Ascending aorta (tissue), 2 donors: ENCODE data around the gene EMC8. TPM values are rescaled to one million over a fixed set of nuclear protein-coding genes. Genes with fewer than 3 reads are reported as not detected.

Experiments
- DNase-seq, 2 donors: peaks; one replicate each; pipeline ENCODE4 v3.0.0-alpha.2; 2019; ENCODE audit warnings: low spot score in 2 of 2
- H3K27ac ChIP-seq, 2 donors: fragments of 200-600 bp; sonication (generic); one replicate each; pipeline ENCODE4 v1.5.1; 2016 to 2017; ENCODE audit warnings: mild to moderate bottlenecking in 1 of 2
- H3K27me3 ChIP-seq: fragments of 200-600 bp; sonication (generic); one replicate; pipeline ENCODE4 v1.5.1; 2017
- H3K36me3 ChIP-seq, 2 donors: fragments of 200-600 bp; sonication (generic); one replicate each; pipeline ENCODE4 v1.5.1; 2016
- H3K4me1 ChIP-seq, 2 donors: fragments of 200-600 bp; sonication (generic); one replicate each; pipeline ENCODE4 v1.5.1; 2016 to 2017; ENCODE audit warnings: mild to moderate bottlenecking in 1 of 2
- H3K4me3 ChIP-seq, 2 donors: fragments of 200-600 bp; sonication (generic); one replicate each; pipeline ENCODE4 v1.5.1; 2016 to 2017; ENCODE audit warnings: mild to moderate bottlenecking in 1 of 2
- H3K9me3 ChIP-seq, 2 donors: fragments of 200-600 bp; sonication (generic); one replicate each; pipeline ENCODE4 v1.5.1; 2016
- intact Hi-C: fragments of 100-400 bp; cut with DNase I; formaldehyde crosslinking; loops from one replicate; pipeline ENCODE4 v1.15.1; 2023
- total RNA-seq: library from RNA; depleted of rRNA; stranded (reverse); fragments of >200 nt; gene quantifications from one replicate; pipeline ENCODE4 v1.1.0, GENCODE V29; 2016
- TF ChIP-seq, protein P1 (sequence below), 3 experiments: fragments of 200-600 bp in 2 of 3; fragments of 450-650 bp in 1 of 3; sonication (generic) in 2 of 3; IDR thresholded peaks; one replicate each; pipeline ENCODE4 v1.5.1; 2016 to 2019; ENCODE audit warnings: antibody characterized with exemption in 3 of 3, mild to moderate bottlenecking in 1 of 3, moderate library complexity in 1 of 3

The EMC8 gene
- total RNA-seq, 1 donor from 2014 or later: 11.9 TPM

DNA sequence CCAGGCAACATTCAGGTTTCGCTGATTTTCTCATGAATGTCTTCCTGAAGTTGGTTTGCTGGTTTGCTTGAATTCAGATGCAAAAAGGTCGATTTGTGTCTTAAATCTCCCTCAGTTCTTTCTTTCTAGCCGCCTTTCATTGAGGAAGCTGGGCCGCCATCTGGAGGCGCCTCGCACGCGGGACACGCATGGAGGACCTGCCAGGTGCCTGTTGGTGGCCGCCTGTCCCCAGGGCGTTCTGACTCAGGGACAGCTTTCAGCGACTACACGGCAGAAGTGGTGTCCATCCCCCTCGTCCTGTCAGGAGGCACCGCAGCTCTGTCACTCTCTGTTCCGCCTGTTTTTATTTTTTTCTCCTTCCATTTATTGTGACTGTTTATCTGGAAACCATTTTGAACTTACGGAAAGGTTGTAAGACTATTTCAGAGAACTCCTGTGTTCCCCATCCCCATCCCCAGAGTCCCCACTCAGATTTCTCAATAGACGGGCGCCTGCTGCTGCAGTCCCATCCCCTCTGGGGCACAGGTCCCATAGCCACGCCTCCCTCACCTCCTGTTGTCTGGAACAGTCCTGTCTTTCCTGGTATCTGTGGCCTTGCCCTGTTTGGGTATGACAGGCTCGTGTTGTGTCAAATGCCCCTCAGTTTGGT, 33.4 kb upstream of the EMC8 start:
- no peaks in the 10 kb centered on the region for H3K4me1 ChIP-seq
- no peaks in the 10 kb centered on the region for H3K9me3 ChIP-seq
- intact Hi-C loops: no loop called here
- H3K27me3 ChIP-seq: no peaks in the 10 kb centered on the region
- H3K4me3 ChIP-seq: no peak overlapping the region
- no peak for DNase-seq
- no peaks in the 10 kb centered on the region for H3K36me3 ChIP-seq
- TF ChIP-seq, protein P1, sequence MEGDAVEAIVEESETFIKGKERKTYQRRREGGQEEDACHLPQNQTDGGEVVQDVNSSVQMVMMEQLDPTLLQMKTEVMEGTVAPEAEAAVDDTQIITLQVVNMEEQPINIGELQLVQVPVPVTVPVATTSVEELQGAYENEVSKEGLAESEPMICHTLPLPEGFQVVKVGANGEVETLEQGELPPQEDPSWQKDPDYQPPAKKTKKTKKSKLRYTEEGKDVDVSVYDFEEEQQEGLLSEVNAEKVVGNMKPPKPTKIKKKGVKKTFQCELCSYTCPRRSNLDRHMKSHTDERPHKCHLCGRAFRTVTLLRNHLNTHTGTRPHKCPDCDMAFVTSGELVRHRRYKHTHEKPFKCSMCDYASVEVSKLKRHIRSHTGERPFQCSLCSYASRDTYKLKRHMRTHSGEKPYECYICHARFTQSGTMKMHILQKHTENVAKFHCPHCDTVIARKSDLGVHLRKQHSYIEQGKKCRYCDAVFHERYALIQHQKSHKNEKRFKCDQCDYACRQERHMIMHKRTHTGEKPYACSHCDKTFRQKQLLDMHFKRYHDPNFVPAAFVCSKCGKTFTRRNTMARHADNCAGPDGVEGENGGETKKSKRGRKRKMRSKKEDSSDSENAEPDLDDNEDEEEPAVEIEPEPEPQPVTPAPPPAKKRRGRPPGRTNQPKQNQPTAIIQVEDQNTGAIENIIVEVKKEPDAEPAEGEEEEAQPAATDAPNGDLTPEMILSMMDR (IDR thresholded peaks at IDR 0.05): no peak
- H3K27ac ChIP-seq: no peak overlapping the region

GRCh38 chr16:85830821-85831220, 31.5 kb upstream of the EMC8 start:
- Histone ChIP-seq H3K36me3 (no peaks in the 10 kb centered on the region), H3K4me1 (no peaks in the 10 kb centered on the region), H3K4me3 (no peak overlapping the region), H3K9me3 (no peaks in the 10 kb centered on the region), H3K27me3 (no peaks in the 10 kb centered on the region), H3K27ac (no peak overlapping the region)
- intact Hi-C loops: no loop called here
- TF ChIP-seq, protein P1 (IDR thresholded peaks at IDR 0.05): no peak
- DNase-seq: no peak

GRCh38 chr16:85829751-85830445, 30.6 kb upstream of the EMC8 start:
- H3K27ac ChIP-seq: no peak overlapping the region
- no peaks in the 10 kb centered on the region for H3K27me3 ChIP-seq
- H3K4me1 ChIP-seq: no peaks in the 10 kb centered on the region
- no peak for DNase-seq
- intact Hi-C loops: no loop called here
- no peaks in the 10 kb centered on the region for H3K9me3 ChIP-seq
- TF ChIP-seq, protein P1 (IDR thresholded peaks at IDR 0.05): no peak
- no peak overlapping the region for H3K4me3 ChIP-seq
- H3K36me3 ChIP-seq: no peaks in the 10 kb centered on the region

DNA sequence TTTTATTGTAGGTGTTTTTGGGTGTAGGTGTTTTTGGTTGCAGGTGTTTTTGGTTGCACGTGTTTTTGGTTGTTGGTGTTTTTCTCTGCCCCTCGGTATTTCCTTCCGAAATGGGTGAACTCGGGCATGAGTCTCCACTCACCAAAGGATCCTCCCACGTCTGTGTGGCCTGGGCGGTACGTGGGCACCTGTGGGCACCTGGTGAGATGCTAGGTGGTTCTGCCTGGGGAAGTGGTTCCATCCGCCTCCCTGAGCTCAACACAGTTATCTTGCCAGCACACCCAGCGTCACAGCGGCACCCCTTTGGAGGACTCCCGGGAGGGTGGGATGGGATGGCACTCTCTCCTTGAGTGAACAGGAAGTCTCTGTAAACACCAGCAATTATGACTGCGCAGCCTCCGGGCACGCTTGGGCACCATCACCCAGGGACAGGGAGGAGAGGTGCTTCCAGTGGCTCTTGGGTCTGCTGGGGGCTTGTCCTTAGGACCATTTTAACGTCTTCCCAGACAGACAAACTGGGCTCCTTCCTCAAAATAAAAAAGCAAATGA, 29.9 kb upstream of the EMC8 start:
- H3K27ac ChIP-seq: no peak overlapping the region
- H3K4me3 ChIP-seq: no peak overlapping the region
- H3K27me3 ChIP-seq: no peaks in the 10 kb centered on the region
- DNase-seq: no peak
- TF ChIP-seq, protein P1 (IDR thresholded peaks at IDR 0.05): no peak
- intact Hi-C loops: no loop called here
- H3K9me3 ChIP-seq: no peaks in the 10 kb centered on the region
- no peaks in the 10 kb centered on the region for H3K36me3 ChIP-seq
- no peaks in the 10 kb centered on the region for H3K4me1 ChIP-seq

DNA sequence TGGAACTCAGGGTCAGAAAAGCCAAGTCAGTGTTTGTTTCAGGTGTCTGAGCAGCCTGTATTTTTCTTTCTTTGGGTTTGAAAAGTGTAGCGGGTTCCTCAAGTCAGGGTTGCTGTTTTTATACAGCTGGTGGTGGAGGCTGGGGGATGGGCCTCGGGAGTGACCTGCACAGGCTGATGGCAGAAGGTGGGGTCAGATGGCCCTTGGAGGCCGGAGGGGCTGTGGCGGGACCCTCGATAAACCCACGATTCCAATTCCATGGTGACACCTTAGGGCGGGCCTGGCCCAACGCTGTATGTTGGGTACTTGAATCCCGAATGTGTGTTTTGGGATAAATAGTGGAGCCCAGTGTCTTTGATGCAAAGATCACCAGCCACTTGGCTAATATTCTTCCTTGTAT, 28.8 kb upstream of the EMC8 start:
- Histone ChIP-seq H3K27me3 (no peaks in the 10 kb centered on the region), H3K4me3 (no peak overlapping the region), H3K9me3 (no peaks in the 10 kb centered on the region), H3K4me1 (no peaks in the 10 kb centered on the region), H3K36me3 (no peaks in the 10 kb centered on the region), H3K27ac (no peak overlapping the region)
- TF ChIP-seq, protein P1 (IDR thresholded peaks at IDR 0.05): no peak
- no peak for DNase-seq
- intact Hi-C loops: no loop called here
